IMR-90 (cell line): Measurements from ENCODE around the gene ACTRT2. TPM values are rescaled to one million over a fixed set of nuclear protein-coding genes. Genes with fewer than 3 reads are reported as not detected.

Source experiments
- ATAC-seq: fragments of 200-7000 bp; cut with Tn5 transposase; 2 replicates; pipeline ENCODE4 v1.9.1; 2020; ENCODE audit warnings: low read depth, mild to moderate bottlenecking, moderate library complexity
- BruUV-seq: library from RNA; stranded (reverse); fragments of 400-500 nt; replicated peaks from 2 replicates; lab custom pipeline; 2021; lab: Mats Ljungman, UMichigan
- CTCF ChIA-PET: fragments of 300-600 bp; formaldehyde crosslinking; extraction: SDS; loops from one replicate; lab custom pipeline; 2021; ENCODE audit warnings: antibody characterized with exemption; lab: Yijun Ruan, JAX
- POLR2A ChIA-PET: fragments of 300-600 bp; sonication (Branson Sonifier 250); formaldehyde crosslinking; loops from one replicate; lab custom pipeline; 2022; ENCODE audit warnings: antibody characterized with exemption; ENCODE audit not compliant: unreplicated experiment; lab: Charles Lee
- DNase-seq: peaks from one replicate; pipeline ENCODE4 v3.0.0; 2013
- H2AFZ ChIP-seq: replicated peaks from 2 replicates; pipeline ENCODE3; 2013; ENCODE audit warnings: low read length, mild to moderate bottlenecking; ENCODE audit not compliant: poor library complexity
- H2AK5ac ChIP-seq: 2 replicates; pipeline ENCODE4 v1.6.1; 2013; ENCODE audit warnings: low read depth, low read length, inconsistent platforms
- H2AK9ac ChIP-seq: replicated peaks from 2 replicates; pipeline ENCODE3; 2013; ENCODE audit warnings: mild to moderate bottlenecking, low read depth, low read length, moderate library complexity; ENCODE audit not compliant: poor library complexity
- H2BK120ac ChIP-seq: 2 replicates; pipeline ENCODE4 v1.6.1; 2013; ENCODE audit warnings: low read depth, low read length, inconsistent platforms
- H2BK15ac ChIP-seq: 3 replicates; pipeline ENCODE4 v1.6.1; 2013; ENCODE audit warnings: low read depth, low read length, inconsistent platforms
- H2BK20ac ChIP-seq: 2 replicates; pipeline ENCODE4 v1.6.1; 2013; ENCODE audit warnings: low read depth, mild to moderate bottlenecking, inconsistent platforms, low read length, moderate library complexity
- H2BK5ac ChIP-seq: 2 replicates; pipeline ENCODE4 v1.6.1; 2013; ENCODE audit warnings: mild to moderate bottlenecking, low read depth, low read length, inconsistent platforms; ENCODE audit not compliant: poor library complexity, severe bottlenecking
- H3K14ac ChIP-seq: replicated peaks from 2 replicates; pipeline ENCODE4 v1.6.1; 2013; ENCODE audit warnings: low read depth, low read length, inconsistent platforms
- H3K18ac ChIP-seq: 2 replicates; pipeline ENCODE4 v1.6.1; 2013; ENCODE audit warnings: low read depth, low read length, control low read depth
- H3K23ac ChIP-seq: 2 replicates; pipeline ENCODE4 v1.6.1; 2013; ENCODE audit warnings: low read depth, low read length, inconsistent platforms
- H3K27ac ChIP-seq: 2 replicates; pipeline ENCODE4 v1.5.1; 2013; ENCODE audit warnings: mild to moderate bottlenecking, control low read depth, low read length; ENCODE audit not compliant: insufficient read depth
- H3K27me3 ChIP-seq: 2 replicates; pipeline ENCODE4 v1.6.1; 2013; ENCODE audit warnings: low read length; ENCODE audit not compliant: control insufficient read depth, insufficient read depth
- H3K36me3 ChIP-seq: 2 replicates; pipeline ENCODE4 v1.6.1; 2013; ENCODE audit warnings: low read length, mixed read lengths; ENCODE audit not compliant: control insufficient read depth, insufficient read depth
- H3K4ac ChIP-seq: 2 replicates; pipeline ENCODE4 v1.6.1; 2013; ENCODE audit warnings: low read depth, low read length, inconsistent platforms
- H3K4me1 ChIP-seq: 2 replicates; pipeline ENCODE4 v1.6.1; 2013; ENCODE audit warnings: low read length, mixed read lengths; ENCODE audit not compliant: control insufficient read depth, insufficient read depth
- H3K4me2 ChIP-seq: 2 replicates; pipeline ENCODE4 v1.6.1; 2013; ENCODE audit warnings: low read depth, mild to moderate bottlenecking, control low read depth, low read length, moderate library complexity
- H3K4me3 ChIP-seq: 2 replicates; pipeline ENCODE4 v1.5.1; 2013; ENCODE audit warnings: low read depth, mild to moderate bottlenecking, control low read depth, low read length, moderate library complexity; ENCODE audit not compliant: insufficient read depth
- H3K56ac ChIP-seq: 2 replicates; pipeline ENCODE4 v1.6.1; 2013; ENCODE audit warnings: low read length, inconsistent platforms; ENCODE audit not compliant: insufficient read depth; ENCODE audit errors: extremely low read depth
- H3K79me1 ChIP-seq, 2 experiments: 2 replicates each; pipeline ENCODE4 v1.6.1; 2013; ENCODE audit warnings: low read length in 2 of 2, inconsistent platforms in 1 of 2, low read depth in 1 of 2
- H3K9ac ChIP-seq: 2 replicates; pipeline ENCODE4 v1.6.1; 2013; ENCODE audit warnings: low read depth, low read length, control low read depth
- H3K9me1 ChIP-seq: 2 replicates; pipeline ENCODE4 v1.6.1; 2013; ENCODE audit warnings: low read length, inconsistent platforms; ENCODE audit not compliant: insufficient read depth
- H3K9me3 ChIP-seq: 2 replicates; pipeline ENCODE4 v1.6.1; 2013; ENCODE audit warnings: low read length; ENCODE audit not compliant: control insufficient read depth, insufficient read depth
- H4K20me1 ChIP-seq: 2 replicates; pipeline ENCODE4 v1.6.1; 2013; ENCODE audit warnings: low read length, inconsistent platforms; ENCODE audit not compliant: insufficient read depth
- H4K5ac ChIP-seq: 2 replicates; pipeline ENCODE4 v1.6.1; 2013; ENCODE audit warnings: mild to moderate bottlenecking, low read depth, low read length, control low read depth
- H4K8ac ChIP-seq, 2 experiments: 2 replicates each; pipeline ENCODE4 v1.6.1; 2013; ENCODE audit warnings: low read depth in 2 of 2, low read length in 2 of 2, control low read depth in 1 of 2, inconsistent platforms in 1 of 2
- H4K91ac ChIP-seq: 2 replicates; pipeline ENCODE4 v1.6.1; 2013; ENCODE audit warnings: low read depth, low read length, inconsistent platforms; ENCODE audit not compliant: insufficient read depth
- CEBPB ChIP-seq: IDR thresholded peaks from 2 replicates; pipeline ENCODE4 v1.6.1; 2012; ENCODE audit warnings: low read depth, low read length, improper control_type of control experiment
- FOS ChIP-seq: fragments of 150-350 bp; IDR thresholded peaks from 2 replicates; pipeline ENCODE4 v1.6.1; 2016; ENCODE audit warnings: low read depth, low read length
- RAD21 ChIP-seq: IDR thresholded peaks from 2 replicates; pipeline ENCODE4 v1.6.1; 2012; ENCODE audit warnings: low read length, improper control_type of control experiment
- RFX5 ChIP-seq: IDR thresholded peaks from 2 replicates; pipeline ENCODE4 v1.8.0; 2012; ENCODE audit warnings: low read depth, mild to moderate bottlenecking, low read length, moderate library complexity
- SMC3 ChIP-seq: fragments of 150-350 bp; IDR thresholded peaks from 2 replicates; pipeline ENCODE4 v1.6.1; 2016; ENCODE audit warnings: low read depth, mild to moderate bottlenecking, antibody characterized with exemption, low read length, moderate library complexity
- WGBS, 2 experiments: methylation state at CpG; one replicate each; pipeline versions ENCODE4 v1.1.5 to v1.1.7; 2013; ENCODE audit warnings: missing lambda C conversion rate in 2 of 2; ENCODE audit not compliant: insufficient read length in 1 of 2; ENCODE audit errors: extremely low coverage in 2 of 2; 5-methylcytosine and 5-hydroxymethylcytosine counted together
- dilution Hi-C: fragments of 300-500 bp; cut with HindIII; formaldehyde crosslinking; loops from one replicate; pipeline ENCODE4 v1.14.3; 2018; ENCODE audit warnings: low sequenced_read_pairs; ENCODE audit not compliant: unreplicated experiment
- in situ Hi-C: fragments of 300-500 bp; cut with MboI; formaldehyde crosslinking; loops from 3 replicates; pipeline ENCODE4 v1.14.3; 2019; ENCODE audit warnings: low sequenced_read_pairs, inconsistent platforms, mixed read lengths
- intact Hi-C: fragments of 100-400 bp; cut with micrococcal nuclease; formaldehyde crosslinking; loops from 2 replicates; pipeline ENCODE4 v1.10.0; 2022
- polyA plus RNA-seq, 3 experiments: library from polyadenylated mRNA; depleted of rRNA; stranded (reverse); fragments of >200 nt; gene quantifications; 2 replicates each; pipeline ENCODE4 v1.2.3, GENCODE V29; 2012; ENCODE audit warnings: low replicate concordance in 1 of 3
- total RNA-seq: library from RNA; depleted of rRNA; stranded (reverse); fragments of >200 nt; gene quantifications from 2 replicates; pipeline ENCODE4 v1.2.3, GENCODE V29; 2012
- TF ChIP-seq, protein P1 (sequence below): conservative IDR thresholded peaks from 2 replicates; pipeline ENCODE4 v1.5.1; 2012; ENCODE audit warnings: mild to moderate bottlenecking, low read depth, low read length, improper control_type of control experiment

The ACTRT2 gene
- total and polyA plus RNA-seq, 2 of the 4 experiments (the other 2 are of a cell fraction), result not detected

GRCh38 chr1:3015744-3016143, 5.5 kb upstream of the ACTRT2 start:
- Histone ChIP-seq H3K4me1 (no peaks in the 10 kb centered on the region), H3K9me1 (no peaks in the 10 kb centered on the region), H4K20me1 (no peaks in the 10 kb centered on the region), H3K23ac (no peak overlapping the region), H3K36me3 (no peaks in the 10 kb centered on the region), H2BK15ac (no peak overlapping the region), H3K79me1 (no peaks in the 10 kb centered on the region), H3K56ac (no peak overlapping the region), H2AK9ac (no peak overlapping the region), H2AK5ac (no peak overlapping the region), H4K91ac (no peak overlapping the region), H4K8ac (no peak overlapping the region), H4K5ac (no peak overlapping the region), H2BK20ac (no peak overlapping the region), H2AFZ (no peak overlapping the region), H3K4ac (no peak overlapping the region), H3K14ac (no peak overlapping the region), H3K4me2 (no peak overlapping the region), H3K27me3 (no peaks in the 10 kb centered on the region), H3K27ac (no peak overlapping the region), H3K18ac (no peak overlapping the region), H3K9ac (no peak overlapping the region), H2BK120ac (no peak overlapping the region), H3K9me3 (peaks cover 60% of the 10 kb centered on the region), H2BK5ac (no peak overlapping the region), H3K4me3 (no peak overlapping the region)
- dilution Hi-C loops (no loop called here), in situ Hi-C loops (no loop called here), intact Hi-C loops (no loop called here)
- no peak for TF ChIP-seq RAD21
- TF ChIP-seq FOS, result no peak
- TF ChIP-seq CEBPB, result no peak
- no peak for TF ChIP-seq SMC3
- no peak for TF ChIP-seq RFX5
- TF ChIP-seq, protein P1, sequence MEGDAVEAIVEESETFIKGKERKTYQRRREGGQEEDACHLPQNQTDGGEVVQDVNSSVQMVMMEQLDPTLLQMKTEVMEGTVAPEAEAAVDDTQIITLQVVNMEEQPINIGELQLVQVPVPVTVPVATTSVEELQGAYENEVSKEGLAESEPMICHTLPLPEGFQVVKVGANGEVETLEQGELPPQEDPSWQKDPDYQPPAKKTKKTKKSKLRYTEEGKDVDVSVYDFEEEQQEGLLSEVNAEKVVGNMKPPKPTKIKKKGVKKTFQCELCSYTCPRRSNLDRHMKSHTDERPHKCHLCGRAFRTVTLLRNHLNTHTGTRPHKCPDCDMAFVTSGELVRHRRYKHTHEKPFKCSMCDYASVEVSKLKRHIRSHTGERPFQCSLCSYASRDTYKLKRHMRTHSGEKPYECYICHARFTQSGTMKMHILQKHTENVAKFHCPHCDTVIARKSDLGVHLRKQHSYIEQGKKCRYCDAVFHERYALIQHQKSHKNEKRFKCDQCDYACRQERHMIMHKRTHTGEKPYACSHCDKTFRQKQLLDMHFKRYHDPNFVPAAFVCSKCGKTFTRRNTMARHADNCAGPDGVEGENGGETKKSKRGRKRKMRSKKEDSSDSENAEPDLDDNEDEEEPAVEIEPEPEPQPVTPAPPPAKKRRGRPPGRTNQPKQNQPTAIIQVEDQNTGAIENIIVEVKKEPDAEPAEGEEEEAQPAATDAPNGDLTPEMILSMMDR, result no peak
- no peak for DNase-seq
- no TSS peak for BruUV-seq
- POLR2A ChIA-PET, result no interaction called here
- CTCF ChIA-PET, result no interaction called here
- no CpG with 5 or more reads among the region's 5 CpGs for WGBS, 2 experiments
- ATAC-seq, result no peak
